ENCODE measurements around the gene EHD1. TPM values are rescaled to one million over a fixed set of nuclear protein-coding genes. Genes with fewer than 3 reads are reported as not detected.

EHD1 gene
- total RNA-seq, 1 experiment from 2014 or later = 92.8 TPM

DNA sequence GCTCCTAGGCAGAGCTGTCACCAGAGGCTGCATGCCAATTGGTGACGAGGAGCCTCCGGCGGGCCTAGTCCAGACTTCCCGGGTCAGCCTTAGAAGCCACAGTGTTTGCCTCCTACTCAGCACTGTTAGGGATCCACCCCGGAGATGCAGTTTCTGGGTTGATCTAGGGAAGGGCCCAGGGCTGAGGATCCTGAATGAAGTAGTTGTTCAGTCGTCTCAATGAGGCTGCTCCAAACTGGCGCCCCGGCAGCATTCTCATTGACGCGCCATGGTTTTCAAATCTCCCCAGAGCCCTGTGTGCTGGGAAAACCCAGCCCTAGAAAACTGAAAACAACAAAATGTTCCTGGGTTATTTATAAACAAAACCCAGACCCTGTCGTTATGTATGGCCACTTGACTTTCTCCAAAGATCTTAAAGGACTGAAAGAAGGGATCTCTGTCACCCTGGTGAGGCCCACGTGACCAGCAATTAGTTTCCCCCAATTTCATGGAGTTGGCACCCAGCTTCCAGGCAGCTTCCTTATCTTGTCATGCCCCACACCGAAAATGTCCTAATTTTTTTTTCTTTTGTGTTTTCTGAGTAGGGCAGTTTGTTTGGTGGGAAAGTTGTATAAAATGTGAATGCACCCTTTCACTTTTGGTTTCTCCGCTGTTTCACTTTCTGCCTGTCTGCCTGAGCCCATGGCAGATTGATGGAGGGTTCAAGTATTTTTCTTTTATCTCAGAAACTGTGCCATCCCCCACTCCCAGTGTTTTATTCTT, 2.0 kb upstream of the EHD1 start:
- Mint-ChIP-seq H3K9me3 (ENCODE audit: low read depth, unreplicated experiment) (no peaks in the 10 kb centered on the region), H3K27ac (ENCODE audit: unreplicated experiment) (no peak overlapping the region), H3K4me3 (ENCODE audit: low read depth, unreplicated experiment) (peak overlapping the region; percentile 98), H3K36me3 (ENCODE audit: insufficient read depth, unreplicated experiment) (peaks cover 44% of the 10 kb centered on the region), H3K4me1 (ENCODE audit: low read depth, unreplicated experiment) (peaks cover 29% of the 10 kb centered on the region), H3K27me3 (ENCODE audit: unreplicated experiment) (no peaks in the 10 kb centered on the region)
- no TSS peak for BruUV-seq (replicated peaks)
- DNase-seq = no peak
- intact Hi-C loops (cut with micrococcal nuclease; ENCODE audit: unreplicated experiment) = no loop called here
- TF ChIP-seq, protein P1, sequence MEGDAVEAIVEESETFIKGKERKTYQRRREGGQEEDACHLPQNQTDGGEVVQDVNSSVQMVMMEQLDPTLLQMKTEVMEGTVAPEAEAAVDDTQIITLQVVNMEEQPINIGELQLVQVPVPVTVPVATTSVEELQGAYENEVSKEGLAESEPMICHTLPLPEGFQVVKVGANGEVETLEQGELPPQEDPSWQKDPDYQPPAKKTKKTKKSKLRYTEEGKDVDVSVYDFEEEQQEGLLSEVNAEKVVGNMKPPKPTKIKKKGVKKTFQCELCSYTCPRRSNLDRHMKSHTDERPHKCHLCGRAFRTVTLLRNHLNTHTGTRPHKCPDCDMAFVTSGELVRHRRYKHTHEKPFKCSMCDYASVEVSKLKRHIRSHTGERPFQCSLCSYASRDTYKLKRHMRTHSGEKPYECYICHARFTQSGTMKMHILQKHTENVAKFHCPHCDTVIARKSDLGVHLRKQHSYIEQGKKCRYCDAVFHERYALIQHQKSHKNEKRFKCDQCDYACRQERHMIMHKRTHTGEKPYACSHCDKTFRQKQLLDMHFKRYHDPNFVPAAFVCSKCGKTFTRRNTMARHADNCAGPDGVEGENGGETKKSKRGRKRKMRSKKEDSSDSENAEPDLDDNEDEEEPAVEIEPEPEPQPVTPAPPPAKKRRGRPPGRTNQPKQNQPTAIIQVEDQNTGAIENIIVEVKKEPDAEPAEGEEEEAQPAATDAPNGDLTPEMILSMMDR (IDR thresholded peaks at IDR 0.05; ENCODE audit: unreplicated experiment) = no peak
- CTCF ChIA-PET = no interaction called here

DNA sequence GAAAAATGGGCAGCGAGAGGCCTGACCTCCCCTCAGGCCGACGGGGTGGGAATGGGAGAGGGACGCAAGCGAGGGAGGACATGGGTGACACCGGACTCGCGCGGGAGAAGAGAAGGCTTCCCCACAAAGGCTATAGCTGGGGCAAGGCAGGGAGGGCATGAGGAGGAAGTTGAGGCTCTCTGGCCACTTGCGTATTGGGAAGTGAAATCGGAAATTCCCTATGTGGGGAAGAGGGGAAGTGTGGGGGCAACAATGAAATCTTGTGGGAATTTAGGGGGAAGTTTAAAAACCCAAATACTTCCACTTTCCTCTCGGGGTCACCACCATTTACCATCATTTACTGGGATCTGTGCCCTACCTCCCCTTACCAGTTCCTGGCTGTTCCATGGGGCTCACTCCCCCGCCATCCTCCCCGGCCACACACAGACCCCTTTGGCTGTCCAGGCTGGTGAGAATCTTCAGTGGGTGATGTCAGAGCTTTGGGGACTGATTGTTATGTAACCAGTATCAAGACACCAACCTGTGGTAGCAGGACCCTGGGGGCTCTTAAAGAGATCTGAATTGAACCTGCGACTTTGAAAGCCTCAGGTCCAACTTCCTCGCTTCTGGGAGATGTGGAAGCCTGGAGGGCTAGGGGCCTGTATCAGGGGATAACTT, 951 bp upstream of the EHD1 start:
- H3K27ac Mint-ChIP-seq (ENCODE audit: unreplicated experiment) = peak overlapping the region; percentile 93
- CTCF ChIA-PET = interaction anchor here (0.8 to 3.6 kb wide), 4 partner anchors 9 to 31 kb away, joined by 3 to 19 read pairs (median 9); no protein-coding TSS in a partner anchor
- intact Hi-C loops (cut with micrococcal nuclease; ENCODE audit: unreplicated experiment) = no loop called here
- H3K36me3 Mint-ChIP-seq (ENCODE audit: insufficient read depth, unreplicated experiment) = peaks cover 54% of the 10 kb centered on the region
- no TSS peak for BruUV-seq (replicated peaks)
- DNase-seq = no peak
- H3K4me1 Mint-ChIP-seq (ENCODE audit: low read depth, unreplicated experiment) = peaks cover 28% of the 10 kb centered on the region
- no peaks in the 10 kb centered on the region for H3K27me3 Mint-ChIP-seq (ENCODE audit: unreplicated experiment)
- peak overlapping the region; percentile 98 for H3K4me3 Mint-ChIP-seq (ENCODE audit: low read depth, unreplicated experiment)
- H3K9me3 Mint-ChIP-seq (ENCODE audit: low read depth, unreplicated experiment) = no peaks in the 10 kb centered on the region
- TF ChIP-seq, protein P1 (IDR thresholded peaks at IDR 0.05; ENCODE audit: unreplicated experiment) = no peak

DNA sequence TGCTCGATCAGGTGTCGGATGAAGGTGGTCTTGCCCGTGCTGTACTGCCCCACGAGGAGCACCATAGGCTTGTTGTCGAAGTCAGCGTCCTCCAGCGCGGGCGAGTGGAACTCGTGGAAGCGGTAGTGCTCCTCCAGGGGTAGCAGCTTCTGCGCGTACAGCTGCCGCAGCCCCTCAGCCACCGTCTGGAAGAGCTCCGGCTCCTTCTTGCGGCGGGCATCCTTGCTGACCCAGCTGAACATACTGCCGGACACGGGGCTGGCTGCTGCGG, 263 bp downstream of the EHD1 start:
- peak overlapping the region; percentile 93 for H3K27ac Mint-ChIP-seq (ENCODE audit: unreplicated experiment)
- CTCF ChIA-PET = interaction anchor here (1.1 to 3.6 kb wide), 6 partner anchors 21 to 609 kb away, joined by 3 to 19 read pairs (median 5); partner anchors contain the start of gene BATF2
- peak overlapping the region; percentile 98 for H3K4me3 Mint-ChIP-seq (ENCODE audit: low read depth, unreplicated experiment)
- peaks cover 63% of the 10 kb centered on the region for H3K36me3 Mint-ChIP-seq (ENCODE audit: insufficient read depth, unreplicated experiment)
- DNase-seq = peak; percentile 22
- peaks cover 30% of the 10 kb centered on the region for H3K4me1 Mint-ChIP-seq (ENCODE audit: low read depth, unreplicated experiment)
- BruUV-seq (replicated peaks) = no TSS peak
- TF ChIP-seq, protein P1 (IDR thresholded peaks at IDR 0.05; ENCODE audit: unreplicated experiment) = no peak
- intact Hi-C loops (cut with micrococcal nuclease; ENCODE audit: unreplicated experiment) = no loop called here
- H3K27me3 Mint-ChIP-seq (ENCODE audit: unreplicated experiment) = no peaks in the 10 kb centered on the region
- no peaks in the 10 kb centered on the region for H3K9me3 Mint-ChIP-seq (ENCODE audit: low read depth, unreplicated experiment)

DNA sequence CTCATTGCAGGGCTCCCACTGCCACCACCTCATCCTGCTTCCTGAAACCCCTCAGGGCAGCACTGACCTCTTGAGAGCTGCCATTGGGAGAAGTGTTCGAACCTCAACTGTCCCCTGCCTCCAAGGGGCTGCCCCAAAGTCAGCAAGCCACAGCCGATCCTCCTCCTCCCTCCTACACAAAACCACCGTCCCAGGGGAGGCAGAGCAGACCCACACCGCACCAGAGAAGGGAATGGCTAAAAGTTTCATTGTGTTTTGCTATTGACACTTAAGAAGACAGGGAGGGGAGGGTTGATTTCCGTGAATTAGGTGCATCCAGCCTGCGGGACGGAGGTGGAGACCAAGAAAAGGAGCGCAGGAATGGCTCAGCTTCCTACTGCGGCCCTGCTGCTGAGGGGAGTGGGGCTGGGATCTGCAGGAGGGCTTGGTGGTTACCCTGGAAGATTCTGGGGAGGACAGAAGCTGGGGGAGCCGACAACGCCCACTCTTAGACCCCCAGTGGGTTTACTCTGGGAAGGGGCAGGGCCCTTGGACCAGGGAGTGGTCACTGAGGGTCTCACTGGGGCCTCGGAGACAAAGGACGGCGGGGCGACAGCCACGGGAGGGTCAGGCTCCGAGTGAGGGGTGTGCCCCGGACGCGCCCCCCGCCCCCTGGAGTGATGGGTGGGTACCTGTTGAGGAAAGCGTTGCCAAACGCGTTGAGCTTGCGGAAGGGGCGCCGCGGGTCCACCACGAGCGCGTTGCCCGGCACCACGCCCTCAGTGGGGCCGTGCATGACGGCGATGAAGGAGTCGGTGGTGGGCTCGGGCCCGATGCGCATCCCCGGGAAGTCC, 815 bp downstream of the EHD1 start:
- no peaks in the 10 kb centered on the region for H3K27me3 Mint-ChIP-seq (ENCODE audit: unreplicated experiment)
- TF ChIP-seq, protein P1 (IDR thresholded peaks at IDR 0.05; ENCODE audit: unreplicated experiment) = no peak
- H3K4me3 Mint-ChIP-seq (ENCODE audit: low read depth, unreplicated experiment) = peak overlapping the region; percentile 98
- intact Hi-C loops (cut with micrococcal nuclease; ENCODE audit: unreplicated experiment) = no loop called here
- peaks cover 35% of the 10 kb centered on the region for H3K4me1 Mint-ChIP-seq (ENCODE audit: low read depth, unreplicated experiment)
- DNase-seq = no peak
- no TSS peak for BruUV-seq (replicated peaks)
- peak overlapping the region; percentile 93 for H3K27ac Mint-ChIP-seq (ENCODE audit: unreplicated experiment)
- no peaks in the 10 kb centered on the region for H3K9me3 Mint-ChIP-seq (ENCODE audit: low read depth, unreplicated experiment)
- CTCF ChIA-PET = interaction anchor here (0.6 to 3.6 kb wide), 10 partner anchors 10 to 610 kb away, joined by 3 to 19 read pairs (median 4); partner anchors contain the start of genes ARL2 and BATF2
- H3K36me3 Mint-ChIP-seq (ENCODE audit: insufficient read depth, unreplicated experiment) = peaks cover 68% of the 10 kb centered on the region
